Activated T-cell treated with anti-CD3 and anti-CD28 coated beads, Interleukin-2, amount 50 U/mL, for 4 hours (primary cell): ENCODE results near the gene TJP3. TPM values are rescaled to one million over a fixed set of nuclear protein-coding genes. Genes with fewer than 3 reads are reported as not detected.
A peak's percentile ranks its signal among the peaks of the same experiment; 100 is the strongest.
"Not testable (repeated sequence)": the region's sequence is repeated elsewhere in the genome, so short reads cannot be mapped to it uniquely, and the experiment has no call there.

Experiments
- ATAC-seq, 2 donors: fragments of 200-7000 bp; cut with Tn5 transposase; one replicate each; pipeline ENCODE4 v1.10.0; 2021
- DNase-seq: peaks from one replicate; pipeline ENCODE4 v3.0.0-alpha.2; 2020
- H3K27me3 Mint-ChIP-seq: one replicate; pipeline ENCODE4 v1.8.0; 2021; ENCODE audit warnings: low read depth, mixed read lengths
- H3K36me3 Mint-ChIP-seq: one replicate; pipeline ENCODE4 v1.8.0; 2022; ENCODE audit warnings: mixed read lengths; ENCODE audit not compliant: insufficient read depth
- H3K4me1 Mint-ChIP-seq: one replicate; pipeline ENCODE4 v1.8.0; 2021; ENCODE audit warnings: low read depth, mixed read lengths
- H3K4me3 Mint-ChIP-seq: one replicate; pipeline ENCODE4 v1.8.0; 2021; ENCODE audit warnings: mild to moderate bottlenecking, moderate library complexity, mixed read lengths
- H3K9me3 Mint-ChIP-seq: one replicate; pipeline ENCODE4 v1.8.0; 2021; ENCODE audit warnings: mixed read lengths
- total RNA-seq, 3 donors: library from RNA; stranded (reverse); gene quantifications; one replicate each; pipeline ENCODE4 v1.2.1, GENCODE V29; 2021

The TJP3 gene, protein sequence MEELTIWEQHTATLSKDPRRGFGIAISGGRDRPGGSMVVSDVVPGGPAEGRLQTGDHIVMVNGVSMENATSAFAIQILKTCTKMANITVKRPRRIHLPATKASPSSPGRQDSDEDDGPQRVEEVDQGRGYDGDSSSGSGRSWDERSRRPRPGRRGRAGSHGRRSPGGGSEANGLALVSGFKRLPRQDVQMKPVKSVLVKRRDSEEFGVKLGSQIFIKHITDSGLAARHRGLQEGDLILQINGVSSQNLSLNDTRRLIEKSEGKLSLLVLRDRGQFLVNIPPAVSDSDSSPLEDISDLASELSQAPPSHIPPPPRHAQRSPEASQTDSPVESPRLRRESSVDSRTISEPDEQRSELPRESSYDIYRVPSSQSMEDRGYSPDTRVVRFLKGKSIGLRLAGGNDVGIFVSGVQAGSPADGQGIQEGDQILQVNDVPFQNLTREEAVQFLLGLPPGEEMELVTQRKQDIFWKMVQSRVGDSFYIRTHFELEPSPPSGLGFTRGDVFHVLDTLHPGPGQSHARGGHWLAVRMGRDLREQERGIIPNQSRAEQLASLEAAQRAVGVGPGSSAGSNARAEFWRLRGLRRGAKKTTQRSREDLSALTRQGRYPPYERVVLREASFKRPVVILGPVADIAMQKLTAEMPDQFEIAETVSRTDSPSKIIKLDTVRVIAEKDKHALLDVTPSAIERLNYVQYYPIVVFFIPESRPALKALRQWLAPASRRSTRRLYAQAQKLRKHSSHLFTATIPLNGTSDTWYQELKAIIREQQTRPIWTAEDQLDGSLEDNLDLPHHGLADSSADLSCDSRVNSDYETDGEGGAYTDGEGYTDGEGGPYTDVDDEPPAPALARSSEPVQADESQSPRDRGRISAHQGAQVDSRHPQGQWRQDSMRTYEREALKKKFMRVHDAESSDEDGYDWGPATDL
- 1 to 10 TPM in 1 of 3 donors, under 1 TPM in 2; 0.61 to 1.1 (median 0.66) TPM for total RNA-seq

DNA sequence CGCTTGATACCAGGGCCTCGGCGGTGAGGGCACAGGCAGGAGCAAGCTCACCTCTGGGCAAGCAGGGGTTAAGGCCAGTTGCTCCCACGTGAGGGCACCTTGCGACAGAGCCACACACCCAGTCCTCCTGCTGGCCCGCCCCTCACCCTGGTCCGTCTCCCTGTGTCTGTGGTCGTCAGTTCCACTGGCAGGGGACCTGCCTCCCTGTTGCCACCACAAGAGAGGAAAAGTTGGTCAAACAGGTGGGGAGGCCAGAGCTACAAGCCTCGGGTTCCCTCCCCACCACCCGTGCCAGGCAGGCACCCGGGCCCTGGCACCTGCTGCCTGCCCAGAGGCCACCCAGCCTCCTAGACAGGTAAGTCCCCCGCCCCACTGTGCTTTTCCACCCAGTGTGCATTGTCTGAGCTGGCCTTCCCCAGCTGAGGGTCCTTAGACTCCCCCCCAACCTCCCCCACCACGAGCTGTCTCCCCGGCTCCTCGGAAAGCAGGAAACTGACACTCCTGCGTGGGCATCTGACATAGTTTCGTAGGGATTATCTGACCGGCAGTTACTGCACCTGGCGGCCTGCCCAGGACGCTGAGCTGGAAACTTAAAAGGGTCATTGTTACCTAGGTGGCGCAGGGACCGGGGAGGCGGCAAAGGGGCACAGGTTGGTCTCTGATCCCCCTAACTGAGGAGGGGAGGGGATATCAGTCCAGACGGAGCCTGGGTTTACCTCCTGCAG is at the start of gene TJP3:
TJP3 (plus strand) TSS at position 178 of the 725 bp plus-strand sequence. CDS start 20,049 bp downstream, outside the sequence.
- H3K36me3 Mint-ChIP-seq = no peaks in the 10 kb centered on the region
- H3K4me1 Mint-ChIP-seq = peaks cover 7% of the 10 kb centered on the region
- ATAC-seq = no peak
- no peaks in the 10 kb centered on the region for H3K9me3 Mint-ChIP-seq
- no peak for DNase-seq
- no peak within 1 kb of the TSS for H3K4me3 Mint-ChIP-seq
- H3K27me3 Mint-ChIP-seq = peaks cover 4% of the 10 kb centered on the region

DNA sequence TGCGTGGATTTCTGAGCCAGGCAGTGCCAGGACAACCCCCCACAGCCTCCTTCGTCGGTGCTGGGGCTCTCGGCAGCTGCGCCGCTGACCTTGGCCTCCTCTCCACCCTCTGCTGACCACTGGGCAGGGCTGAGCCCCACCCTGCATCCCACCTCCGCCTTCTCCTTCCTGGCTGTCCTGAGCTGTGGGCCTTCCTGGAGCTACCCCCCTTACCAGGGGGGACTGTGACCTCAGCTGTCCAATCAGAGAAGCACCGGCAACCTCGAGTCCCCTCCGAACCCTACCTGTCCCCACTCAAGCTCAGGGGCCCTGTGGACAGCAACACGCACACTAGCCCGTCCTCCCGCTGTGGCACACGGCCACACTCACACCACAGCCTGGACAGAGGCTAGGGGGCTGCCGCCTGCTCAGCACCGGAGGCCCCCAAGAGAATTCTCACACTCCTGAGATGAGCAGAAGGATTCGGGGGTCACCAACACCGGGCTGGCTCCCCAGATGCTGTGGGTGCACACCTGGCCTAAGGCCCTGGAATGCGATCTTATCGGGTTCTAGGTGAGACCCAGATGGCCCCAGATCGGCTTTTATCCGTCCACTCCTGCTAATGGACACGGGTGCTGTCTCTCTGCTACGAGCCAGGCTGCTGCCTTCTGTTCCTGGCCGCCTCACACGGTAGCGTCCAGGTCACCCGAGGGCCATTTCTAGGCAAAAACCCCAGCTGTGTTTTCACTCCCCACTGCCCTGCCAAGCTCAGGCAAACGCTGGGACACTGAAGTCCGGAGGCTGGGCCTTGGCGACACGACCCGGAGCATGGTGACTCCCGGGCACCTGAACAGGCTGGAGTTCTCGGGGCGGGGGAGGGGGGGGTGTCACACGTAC is 49.1 kb upstream of the TJP3 start:
- Mint-ChIP-seq H3K36me3 (peaks cover 16% of the 10 kb centered on the region), H3K9me3 (no peaks in the 10 kb centered on the region), H3K27me3 (no peaks in the 10 kb centered on the region), H3K4me1 (no peaks in the 10 kb centered on the region), H3K4me3 (no peak overlapping the region)
- DNase-seq = no peak
- ATAC-seq = no peak

DNA sequence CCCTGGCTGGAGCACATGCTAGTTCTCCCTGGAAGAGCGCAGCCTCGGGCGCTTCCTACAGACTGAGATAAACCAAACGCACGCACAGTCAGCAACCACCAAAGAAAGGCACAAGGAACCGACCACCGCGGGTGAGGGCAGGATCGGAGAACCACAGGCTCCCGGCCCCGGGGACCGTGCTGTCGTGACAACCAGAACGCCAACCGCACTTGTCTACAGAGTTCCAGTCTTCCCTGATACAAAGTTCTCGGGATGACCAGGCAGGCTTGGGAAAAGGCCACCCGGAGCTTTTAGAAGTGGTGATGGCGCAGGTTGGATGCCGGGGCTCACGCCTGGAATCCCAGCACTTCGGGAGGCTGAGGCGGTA is 48.5 kb upstream of the TJP3 start:
- no peak for ATAC-seq
- H3K36me3 Mint-ChIP-seq = peaks cover 16% of the 10 kb centered on the region
- no peak overlapping the region for H3K4me3 Mint-ChIP-seq
- no peak for DNase-seq
- H3K4me1 Mint-ChIP-seq = no peaks in the 10 kb centered on the region
- H3K27me3 Mint-ChIP-seq = no peaks in the 10 kb centered on the region
- H3K9me3 Mint-ChIP-seq = no peaks in the 10 kb centered on the region

DNA sequence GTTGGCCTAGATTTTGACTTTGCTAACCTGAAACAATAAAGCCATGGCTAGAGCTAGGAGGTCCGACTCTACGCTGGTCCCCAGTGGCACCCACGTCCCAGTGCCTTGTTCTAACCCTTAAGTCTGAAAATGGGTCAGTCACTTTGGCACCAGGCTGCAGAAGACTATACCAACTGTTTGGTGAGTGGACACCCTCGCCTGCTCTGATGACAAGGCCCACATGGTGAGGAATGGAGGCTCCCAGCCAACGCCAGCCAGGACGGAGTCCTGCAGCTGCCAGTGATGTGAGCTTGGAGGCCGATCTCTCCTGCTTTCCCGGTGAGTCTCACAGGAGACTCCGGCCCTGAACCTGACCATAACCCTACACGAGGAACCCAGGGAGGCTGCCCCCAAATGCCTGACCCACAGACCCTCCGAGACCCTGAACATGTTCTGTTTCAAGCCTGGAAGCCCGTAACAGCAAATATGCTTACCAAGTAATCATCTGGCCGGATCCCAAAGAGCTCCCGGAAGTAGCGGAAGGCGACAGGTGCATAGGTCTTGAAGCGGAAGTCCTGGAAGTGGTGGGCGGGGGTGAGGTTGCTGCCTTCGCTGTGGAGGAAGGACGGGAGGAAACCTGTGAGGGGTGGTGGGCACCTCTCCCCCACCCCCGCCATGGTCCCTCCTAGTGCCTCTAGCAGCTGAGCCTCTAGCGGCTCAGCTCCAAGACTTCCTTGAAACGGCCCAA is 47.5 kb upstream of the TJP3 start:
- no peak for DNase-seq
- Mint-ChIP-seq H3K4me1 (no peaks in the 10 kb centered on the region), H3K27me3 (no peaks in the 10 kb centered on the region), H3K9me3 (no peaks in the 10 kb centered on the region), H3K4me3 (no peak overlapping the region), H3K36me3 (peaks cover 16% of the 10 kb centered on the region)
- no peak for ATAC-seq

DNA sequence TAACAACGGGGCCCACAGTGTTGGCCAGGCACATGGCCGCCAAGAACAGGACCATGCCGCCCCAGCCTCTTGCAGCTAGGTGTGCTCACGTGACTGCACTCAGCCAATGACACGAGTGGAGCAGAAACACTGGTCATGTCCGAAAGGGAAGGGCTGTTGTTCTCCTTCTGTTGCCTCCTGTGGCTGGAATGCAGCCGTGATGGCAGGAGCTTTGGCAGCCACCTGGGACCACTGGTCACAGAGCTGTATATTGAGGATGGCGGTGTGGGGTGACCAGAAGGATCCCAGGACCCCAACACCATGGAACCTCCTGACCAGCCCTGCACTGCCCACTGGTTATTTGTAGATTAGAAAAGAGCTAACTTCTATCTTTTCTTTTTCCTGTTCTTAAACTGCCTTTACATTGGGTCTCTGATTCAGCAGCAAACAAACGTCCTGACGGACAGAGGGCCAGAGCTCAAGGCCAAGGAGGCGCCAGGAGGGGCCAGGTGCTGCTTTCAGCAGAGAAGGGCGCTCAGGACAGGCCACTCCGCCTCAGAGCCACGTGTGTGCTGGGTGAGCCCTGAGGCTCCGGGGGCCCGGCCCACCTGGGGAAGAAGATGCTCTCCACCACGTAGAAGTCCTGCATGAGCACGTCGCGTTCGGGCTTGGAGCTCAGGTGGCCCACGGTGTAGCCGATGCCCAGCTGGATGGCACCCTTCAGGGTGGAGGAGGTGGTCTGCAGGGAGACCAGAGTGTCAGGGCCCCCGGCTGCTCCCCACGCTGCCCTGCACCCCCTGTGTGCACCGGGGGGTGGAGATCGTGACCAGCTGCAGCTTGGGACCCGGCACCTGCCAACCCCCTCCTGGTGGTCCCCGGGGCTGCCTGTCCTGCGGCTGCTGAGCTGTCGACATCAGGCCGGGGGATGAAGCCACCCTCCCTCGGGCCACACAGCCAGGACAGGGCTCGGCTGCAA is 46.6 kb upstream of the TJP3 start:
- peaks cover 16% of the 10 kb centered on the region for H3K36me3 Mint-ChIP-seq
- no peaks in the 10 kb centered on the region for H3K27me3 Mint-ChIP-seq
- no peak overlapping the region for H3K4me3 Mint-ChIP-seq
- DNase-seq = no peak
- ATAC-seq = no peak
- H3K4me1 Mint-ChIP-seq = peaks cover 5% of the 10 kb centered on the region
- no peaks in the 10 kb centered on the region for H3K9me3 Mint-ChIP-seq

DNA sequence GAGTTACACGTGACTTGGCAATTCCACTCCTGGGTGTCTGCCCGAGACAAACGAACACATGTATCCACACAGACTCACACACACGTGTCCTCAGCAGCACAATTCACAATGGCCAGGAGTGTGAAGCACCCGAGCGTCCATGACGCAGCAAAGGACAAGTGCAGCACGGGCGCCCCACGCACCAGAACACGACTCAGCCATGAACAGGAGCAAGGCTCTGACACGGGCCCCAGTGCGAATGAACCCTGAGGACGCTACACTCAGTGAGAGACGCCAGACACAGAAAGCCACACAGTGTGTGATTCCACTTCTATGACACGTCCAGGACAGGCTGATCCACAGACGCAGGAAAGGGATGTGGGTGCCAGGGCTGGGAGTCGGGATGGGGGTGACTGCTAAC is 44.3 kb upstream of the TJP3 start:
- Mint-ChIP-seq H3K9me3 (no peaks in the 10 kb centered on the region), H3K4me1 (peaks cover 9% of the 10 kb centered on the region), H3K36me3 (peaks cover 9% of the 10 kb centered on the region), H3K4me3 (no peak overlapping the region), H3K27me3 (no peaks in the 10 kb centered on the region)
- ATAC-seq = no peak
- DNase-seq = no peak

DNA sequence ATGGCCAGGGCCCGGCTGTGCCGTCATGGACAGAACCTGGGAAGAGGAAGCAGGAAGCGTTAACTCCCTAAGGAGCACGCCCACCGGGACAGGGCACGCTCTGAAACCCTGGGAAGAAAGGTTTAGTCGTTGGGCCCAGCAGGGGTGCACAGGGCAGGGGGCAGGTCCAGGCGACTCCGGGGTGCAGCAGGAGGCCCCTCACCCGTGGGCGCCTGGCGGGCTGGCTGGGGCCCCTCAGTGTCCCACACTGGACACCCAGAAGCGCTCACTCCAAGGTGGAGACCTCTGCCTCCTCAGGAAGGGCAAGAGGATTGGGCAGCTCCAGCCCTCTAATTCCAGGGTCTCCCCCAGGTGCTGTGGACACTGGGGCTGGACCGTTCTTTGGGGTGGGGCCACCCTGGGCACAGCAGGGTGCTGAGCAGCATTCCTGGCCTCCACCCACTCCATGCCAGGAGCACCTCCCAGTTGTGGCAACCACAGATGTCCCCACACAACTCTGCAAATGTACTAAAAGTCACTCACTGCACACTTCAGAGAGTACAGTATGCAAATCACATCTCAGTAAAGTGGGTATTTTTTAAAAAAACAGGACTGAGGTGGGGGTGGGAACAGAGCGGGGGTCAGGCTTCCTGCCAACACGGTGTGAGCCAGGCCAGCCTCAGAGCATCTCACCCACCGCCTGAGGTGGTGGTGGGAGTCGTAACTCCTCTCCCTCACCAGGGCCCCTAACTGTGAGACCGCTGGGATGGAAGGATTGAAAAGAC is 43.1 kb upstream of the TJP3 start:
- DNase-seq (no peak), ATAC-seq (no peak)
- Mint-ChIP-seq H3K4me1 (peaks cover 9% of the 10 kb centered on the region), H3K27me3 (no peaks in the 10 kb centered on the region), H3K36me3 (peaks cover 9% of the 10 kb centered on the region), H3K9me3 (no peaks in the 10 kb centered on the region), H3K4me3 (no peak overlapping the region)

DNA sequence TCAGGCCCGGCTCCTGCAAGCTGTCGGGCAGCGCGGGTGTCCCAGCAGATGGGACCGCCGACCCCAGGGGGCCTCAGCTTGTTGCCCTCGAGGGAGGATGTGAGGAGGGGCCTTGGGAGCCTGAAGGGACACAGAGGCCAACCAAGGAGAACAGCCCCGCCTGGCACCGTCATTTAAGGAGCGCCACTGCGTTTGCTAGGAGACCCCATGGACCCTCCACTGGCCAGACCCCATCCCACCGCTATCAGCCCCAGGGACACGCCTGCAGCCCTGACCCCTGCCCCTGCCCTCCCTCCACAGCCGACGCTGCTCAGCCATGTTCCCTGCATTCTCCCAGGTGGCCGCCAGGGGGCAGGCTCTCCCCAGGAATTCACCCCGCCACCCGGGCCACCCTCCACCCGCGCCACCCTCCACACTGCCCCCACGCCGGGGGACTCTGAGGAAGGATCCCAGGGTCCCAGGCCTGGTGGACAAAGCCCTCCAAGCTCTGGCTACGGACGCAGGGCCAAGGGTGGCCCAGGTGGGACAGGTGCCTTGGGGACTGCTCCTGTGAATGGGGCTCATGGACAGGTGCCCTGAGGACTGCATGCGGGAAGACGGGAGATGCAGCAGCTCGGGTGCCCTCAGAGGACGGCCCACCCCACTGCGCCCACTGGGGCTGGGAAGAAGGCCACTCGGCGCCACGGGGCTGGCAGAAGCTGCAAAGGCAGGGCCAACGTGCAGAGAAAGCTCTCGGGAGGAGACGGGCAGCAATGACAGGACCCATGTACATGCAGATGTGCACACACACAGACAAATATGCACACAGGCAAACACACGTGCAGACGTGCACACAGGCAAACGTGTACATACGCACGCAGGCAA is 42.3 kb upstream of the TJP3 start:
- Mint-ChIP-seq H3K27me3 (no peaks in the 10 kb centered on the region), H3K9me3 (no peaks in the 10 kb centered on the region), H3K4me1 (peaks cover 12% of the 10 kb centered on the region), H3K36me3 (peaks cover 9% of the 10 kb centered on the region), H3K4me3 (no peak overlapping the region)
- peak; percentile 72 to 77 for ATAC-seq
- peak; percentile 80 for DNase-seq

DNA sequence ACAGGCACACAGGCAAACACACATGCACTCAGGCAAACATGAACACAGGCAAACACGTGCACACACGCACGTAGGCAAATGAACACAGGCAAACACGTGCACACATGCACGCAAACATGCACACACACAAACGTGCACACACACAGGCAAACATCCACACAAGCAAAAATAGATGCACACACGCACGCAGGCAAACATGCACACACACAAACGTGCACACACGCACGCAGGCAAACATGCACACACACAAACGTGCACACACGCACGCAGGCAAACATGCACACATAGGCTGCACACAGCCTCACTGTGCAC is 41.7 kb upstream of the TJP3 start:
- H3K4me3 Mint-ChIP-seq, ATAC-seq, H3K27me3 Mint-ChIP-seq, H3K9me3 Mint-ChIP-seq, H3K36me3 Mint-ChIP-seq, DNase-seq: not testable (repeated sequence)
- peaks cover 16% of the 10 kb centered on the region for H3K4me1 Mint-ChIP-seq

DNA sequence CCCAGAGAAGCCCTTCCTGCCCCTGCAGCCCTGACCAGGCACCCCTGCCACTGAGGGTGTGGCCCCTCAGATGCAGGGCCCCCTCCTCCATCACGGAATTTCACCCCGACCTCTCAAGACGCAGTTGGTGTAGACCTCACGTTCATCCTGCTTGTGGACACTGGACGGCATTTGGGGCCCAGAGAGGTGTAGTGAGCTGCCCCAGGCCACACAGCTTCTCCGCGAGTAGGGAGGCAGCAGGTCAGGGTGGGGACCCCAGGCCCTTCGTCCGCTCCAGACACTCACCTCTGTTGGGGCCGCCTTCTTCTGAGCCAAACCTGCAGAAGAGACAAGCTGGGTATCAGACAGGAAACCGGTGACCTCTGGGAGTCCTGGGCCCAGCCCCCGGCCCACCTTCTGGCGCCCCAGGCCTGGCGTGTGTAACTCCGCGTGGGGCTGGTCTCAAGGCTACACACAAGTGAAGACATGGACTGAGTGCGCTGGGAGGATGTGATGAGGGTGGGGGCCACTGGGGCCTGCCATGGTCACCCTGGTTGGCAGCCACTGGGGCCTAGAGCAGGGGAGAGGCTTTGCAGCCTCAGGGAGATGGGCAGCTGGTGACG is 41.0 kb upstream of the TJP3 start:
- no peaks in the 10 kb centered on the region for H3K27me3 Mint-ChIP-seq
- H3K9me3 Mint-ChIP-seq = no peaks in the 10 kb centered on the region
- H3K4me3 Mint-ChIP-seq = no peak overlapping the region
- H3K4me1 Mint-ChIP-seq = peaks cover 21% of the 10 kb centered on the region
- H3K36me3 Mint-ChIP-seq = peaks cover 3% of the 10 kb centered on the region
- ATAC-seq = no peak
- DNase-seq = no peak

DNA sequence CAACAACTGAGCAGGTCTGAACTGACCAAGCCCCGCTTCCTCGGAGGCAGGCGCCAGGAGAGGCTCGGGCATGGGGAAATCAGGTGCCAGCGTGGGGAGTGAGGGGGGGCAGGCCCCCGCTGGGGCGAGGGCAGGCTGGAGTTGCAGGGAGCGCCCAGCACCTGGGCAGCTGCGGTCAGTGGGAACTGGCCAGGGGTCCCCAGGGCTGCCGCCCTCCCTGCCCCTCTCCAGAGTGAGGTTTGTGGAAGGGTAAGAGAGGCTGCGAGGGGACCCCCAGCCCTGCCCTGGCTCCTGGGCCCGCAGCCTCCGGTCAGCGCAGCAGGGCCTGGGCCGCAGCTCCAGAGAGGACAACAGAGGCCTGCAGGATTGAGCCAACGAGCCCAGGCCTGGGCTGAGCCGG is 40.4 kb upstream of the TJP3 start:
- Mint-ChIP-seq H3K27me3 (no peaks in the 10 kb centered on the region), H3K4me1 (peaks cover 24% of the 10 kb centered on the region), H3K36me3 (peaks cover 3% of the 10 kb centered on the region), H3K9me3 (no peaks in the 10 kb centered on the region), H3K4me3 (no peak overlapping the region)
- DNase-seq (no peak), ATAC-seq (no peak)
